Muscle of leg (tissue), 11 donors: ENCODE results near the gene DHRS1. TPM values are rescaled to one million over a fixed set of nuclear protein-coding genes. Genes with fewer than 3 reads are reported as not detected.

Experiments
- DNase-seq: peaks from one replicate; pipeline ENCODE4 v3.0.0; 2013
- H3K27ac ChIP-seq: one replicate; pipeline ENCODE4 v1.5.1; 2013; ENCODE audit warnings: mild to moderate bottlenecking, low read length, control low read depth
- H3K27me3 ChIP-seq: one replicate; pipeline ENCODE4 v1.6.1; 2013; ENCODE audit warnings: low read length; ENCODE audit not compliant: control insufficient read depth, insufficient read depth
- H3K36me3 ChIP-seq: one replicate; pipeline ENCODE4 v1.6.1; 2013; ENCODE audit warnings: low read length; ENCODE audit not compliant: control insufficient read depth, insufficient read depth
- H3K4me1 ChIP-seq: one replicate; pipeline ENCODE4 v1.6.1; 2013; ENCODE audit warnings: low read length; ENCODE audit not compliant: control insufficient read depth, insufficient read depth
- H3K4me3 ChIP-seq: one replicate; pipeline ENCODE4 v1.5.1; 2013; ENCODE audit warnings: low read length, control low read depth
- H3K9me3 ChIP-seq: replicated peaks from 2 replicates; pipeline ENCODE4 v1.6.1; 2013; ENCODE audit warnings: low read depth, low read length; ENCODE audit not compliant: control insufficient read depth
- WGBS: methylation state at CpG from one replicate; pipeline ENCODE4 v1.1.5; 2013; ENCODE audit warnings: missing lambda C conversion rate; ENCODE audit not compliant: insufficient coverage; 5-methylcytosine and 5-hydroxymethylcytosine counted together
- polyA plus RNA-seq, 8 donors: library from polyadenylated mRNA; unstranded; fragments of 120-200 nt; gene quantifications; one replicate each; pipeline versions ENCODE4 v1.2.1 to v1.2.3, GENCODE V29; 2013; ENCODE audit warnings: inconsistent platforms in 1 of 8, low replicate concordance in 1 of 8; ENCODE audit not compliant: insufficient read length in 8 of 8, insufficient read depth in 1 of 8
- total RNA-seq: library from RNA; stranded (reverse); fragments of 120-200 nt; gene quantifications from one replicate; pipeline ENCODE4 v1.2.4, GENCODE V29; 2013

The DHRS1 gene
- total and polyA plus RNA-seq, 9 donors, result 6.9 to 24.5 (median 16.7) TPM

GRCh38 chr14:24315807-24316596 is 16.4 kb upstream of the DHRS1 start:
- DNase-seq, result peak; percentile 42
- no peaks in the 10 kb centered on the region for H3K36me3 ChIP-seq
- WGBS, result 30% methylated on average over 70 of the region's 70 CpGs
- H3K9me3 ChIP-seq, result no peaks in the 10 kb centered on the region
- peaks cover 31% of the 10 kb centered on the region for H3K4me1 ChIP-seq
- no peak overlapping the region for H3K27ac ChIP-seq
- H3K27me3 ChIP-seq, result peaks cover 43% of the 10 kb centered on the region
- H3K4me3 ChIP-seq, result no peak overlapping the region

GRCh38 chr14:24315243-24315806 is 15.7 kb upstream of the DHRS1 start:
- no peak overlapping the region for H3K4me3 ChIP-seq
- DNase-seq, result no peak
- no peaks in the 10 kb centered on the region for H3K9me3 ChIP-seq
- no peaks in the 10 kb centered on the region for H3K36me3 ChIP-seq
- H3K4me1 ChIP-seq, result peaks cover 34% of the 10 kb centered on the region
- H3K27me3 ChIP-seq, result peaks cover 43% of the 10 kb centered on the region
- WGBS, result 62% methylated on average over 6 of the region's 10 CpGs
- no peak overlapping the region for H3K27ac ChIP-seq

GRCh38 chr14:24314377-24315193 is 15.0 kb upstream of the DHRS1 start:
- no peak overlapping the region for H3K27ac ChIP-seq
- 67% methylated on average over 1 of the region's 5 CpGs for WGBS
- no peaks in the 10 kb centered on the region for H3K9me3 ChIP-seq
- peaks cover 40% of the 10 kb centered on the region for H3K4me1 ChIP-seq
- DNase-seq, result peak; percentile 24
- H3K36me3 ChIP-seq, result no peaks in the 10 kb centered on the region
- H3K4me3 ChIP-seq, result no peak overlapping the region
- peaks cover 40% of the 10 kb centered on the region for H3K27me3 ChIP-seq

GRCh38 chr14:24313913-24314312 is 14.3 kb upstream of the DHRS1 start:
- 86% methylated on average over 1 of the region's 2 CpGs for WGBS
- Histone ChIP-seq H3K4me3 (no peak overlapping the region), H3K27me3 (peaks cover 34% of the 10 kb centered on the region), H3K36me3 (no peaks in the 10 kb centered on the region), H3K4me1 (peaks cover 40% of the 10 kb centered on the region), H3K27ac (peak overlapping the region; percentile 13), H3K9me3 (no peaks in the 10 kb centered on the region)
- peak; percentile 38 for DNase-seq

- no peaks in the 10 kb centered on the region for H3K9me3 ChIP-seq
- peaks cover 43% of the 10 kb centered on the region for H3K4me1 ChIP-seq
- peaks cover 2% of the 10 kb centered on the region for H3K36me3 ChIP-seq
- peak; percentile 82 for DNase-seq
- peak overlapping the region; percentile 81 for H3K27ac ChIP-seq
- no peak overlapping the region for H3K4me3 ChIP-seq
- peaks cover 25% of the 10 kb centered on the region for H3K27me3 ChIP-seq
- 67% methylated on average over 5 of the region's 9 CpGs for WGBS
These were observed 13.3 kb upstream of the DHRS1 start for GRCh38 chr14:24312736-24313507.

GRCh38 chr14:24311837-24312615 is 12.4 kb upstream of the DHRS1 start:
- Histone ChIP-seq H3K9me3 (no peaks in the 10 kb centered on the region), H3K4me1 (peaks cover 43% of the 10 kb centered on the region), H3K36me3 (peaks cover 11% of the 10 kb centered on the region), H3K27ac (peak overlapping the region; percentile 81), H3K4me3 (peak overlapping the region; percentile 43), H3K27me3 (peaks cover 22% of the 10 kb centered on the region)
- peak; percentile 30 for DNase-seq
- no CpG with 5 or more reads among the region's 1 CpG for whole genome bisulfite sequencing

GRCh38 chr14:24310646-24311604 is 11.3 kb upstream of the DHRS1 start, which contains the start of gene LTB4R:
TSS of gene LTB4R (plus strand) at chr14:24311502. CDS start at chr14:24315652, 4,150 bp downstream.
- WGBS, result 8% methylated on average over 94 of the region's 99 CpGs
- peak within 1 kb of the TSS; percentile 43 for H3K4me3 ChIP-seq
- peak within 1 kb of the TSS; percentile 81 for H3K27ac ChIP-seq
- H3K4me1 ChIP-seq, result peaks cover 40% of the 10 kb centered on the region
- H3K36me3 ChIP-seq, result peaks cover 20% of the 10 kb centered on the region
- peaks cover 13% of the 10 kb centered on the region for H3K27me3 ChIP-seq
- peak; percentile 81 for DNase-seq
- no peaks in the 10 kb centered on the region for H3K9me3 ChIP-seq

GRCh38 chr14:24310265-24310645 is 10.7 kb upstream of the DHRS1 start:
- H3K4me1 ChIP-seq, result peaks cover 36% of the 10 kb centered on the region
- H3K36me3 ChIP-seq, result peaks cover 27% of the 10 kb centered on the region
- peak overlapping the region; percentile 43 for H3K4me3 ChIP-seq
- H3K27ac ChIP-seq, result peak overlapping the region; percentile 68
- no peak for DNase-seq
- WGBS, result 25% methylated on average over 4 of the region's 5 CpGs
- H3K27me3 ChIP-seq, result peaks cover 7% of the 10 kb centered on the region
- no peaks in the 10 kb centered on the region for H3K9me3 ChIP-seq
